Left ventricle myocardium inferior (tissue), 1 donor: ENCODE measurements around the gene WDR27. TPM values are rescaled to one million over a fixed set of nuclear protein-coding genes. Genes with fewer than 3 reads are reported as not detected.

ENCODE experiments used
- DNase-seq: peaks from one replicate; pipeline ENCODE4 v3.0.0-alpha.2; 2020
- H3K27ac ChIP-seq: fragments of 200-600 bp; replicated peaks from 2 replicates; pipeline ENCODE4 v1.8.0; 2021
- H3K27me3 ChIP-seq: fragments of 200-600 bp; 2 replicates; pipeline ENCODE4 v1.8.0; 2021; ENCODE audit warnings: low read depth
- H3K36me3 ChIP-seq: fragments of 200-600 bp; 2 replicates; pipeline ENCODE4 v1.8.0; 2021
- H3K4me1 ChIP-seq: fragments of 200-600 bp; 2 replicates; pipeline ENCODE4 v1.8.0; 2021
- H3K4me3 ChIP-seq: fragments of 200-600 bp; 2 replicates; pipeline ENCODE4 v1.8.0; 2021; ENCODE audit warnings: mild to moderate bottlenecking, moderate library complexity
- H3K9me3 ChIP-seq: fragments of 200-600 bp; replicated peaks from 2 replicates; pipeline ENCODE4 v1.8.0; 2021
- CTCF ChIP-seq: fragments of 200-600 bp; IDR thresholded peaks from 2 replicates; pipeline ENCODE4 v1.8.0; 2021; ENCODE audit warnings: antibody characterized with exemption, mild to moderate bottlenecking, borderline replicate concordance
- intact Hi-C: fragments of 100-400 bp; cut with micrococcal nuclease; formaldehyde crosslinking; loops from one replicate; pipeline ENCODE4 v1.11.0; 2022
- total RNA-seq: library from RNA; stranded (reverse); fragmentation: NEBNext Ultra II Directional; extraction: Animal tissue kit (Norgen Biotek cat#: 25700); gene quantifications from one replicate; pipeline ENCODE4 v1.2.1, GENCODE V29; 2021
- donor health status: DM: no; HTN: yes; CAD: no; lungs with severe emphysema.

Gene WDR27
- total RNA-seq, 1 donor from 2014 or later: 9.1 TPM

- no peak overlapping the region for H3K27ac ChIP-seq
- no peaks in the 10 kb centered on the region for H3K9me3 ChIP-seq
- peaks cover 16% of the 10 kb centered on the region for H3K36me3 ChIP-seq
- H3K4me1 ChIP-seq: no peaks in the 10 kb centered on the region
- no peaks in the 10 kb centered on the region for H3K27me3 ChIP-seq
- TF ChIP-seq CTCF: no peak
- no peak for DNase-seq
- intact Hi-C loops: no loop called here
- H3K4me3 ChIP-seq: no peak overlapping the region
Observed at GRCh38 chr6:169623975-169624374, 77.9 kb downstream of the WDR27 start.

GRCh38 chr6:169623343-169623742, 78.5 kb downstream of the WDR27 start:
- no peak for TF ChIP-seq CTCF
- no peak for DNase-seq
- H3K4me1 ChIP-seq: no peaks in the 10 kb centered on the region
- H3K27ac ChIP-seq: no peak overlapping the region
- H3K36me3 ChIP-seq: peaks cover 16% of the 10 kb centered on the region
- no peaks in the 10 kb centered on the region for H3K27me3 ChIP-seq
- no peak overlapping the region for H3K4me3 ChIP-seq
- no peaks in the 10 kb centered on the region for H3K9me3 ChIP-seq
- intact Hi-C loops: no loop called here

- no peak for TF ChIP-seq CTCF
- Histone ChIP-seq H3K9me3 (no peaks in the 10 kb centered on the region), H3K36me3 (peaks cover 16% of the 10 kb centered on the region), H3K4me3 (no peak overlapping the region), H3K27me3 (no peaks in the 10 kb centered on the region), H3K4me1 (no peaks in the 10 kb centered on the region), H3K27ac (no peak overlapping the region)
- intact Hi-C loops: no loop called here
- DNase-seq: no peak
Observed at GRCh38 chr6:169622618-169623017, 79.2 kb downstream of the WDR27 start.

- Histone ChIP-seq H3K4me3 (no peak overlapping the region), H3K4me1 (no peaks in the 10 kb centered on the region), H3K9me3 (no peaks in the 10 kb centered on the region), H3K27me3 (no peaks in the 10 kb centered on the region), H3K36me3 (peaks cover 10% of the 10 kb centered on the region), H3K27ac (no peak overlapping the region)
- intact Hi-C loops: no loop called here
- no peak for TF ChIP-seq CTCF
- no peak for DNase-seq
Observed at GRCh38 chr6:169621311-169621710, 80.5 kb downstream of the WDR27 start.

- Histone ChIP-seq H3K27ac (no peak overlapping the region), H3K4me3 (no peak overlapping the region), H3K27me3 (no peaks in the 10 kb centered on the region), H3K4me1 (no peaks in the 10 kb centered on the region), H3K9me3 (peaks cover 8% of the 10 kb centered on the region), H3K36me3 (peaks cover 3% of the 10 kb centered on the region)
- intact Hi-C loops: no loop called here
- no peak for TF ChIP-seq CTCF
- no peak for DNase-seq
Observed at GRCh38 chr6:169620171-169621130, 81.4 kb downstream of the WDR27 start.
